HFFc6 (cell line): Measurements from ENCODE around the gene DUSP22. TPM values are rescaled to one million over a fixed set of nuclear protein-coding genes. Genes with fewer than 3 reads are reported as not detected.

Experiments
- DNase-seq: peaks from one replicate; pipeline ENCODE4 v3.0.0-alpha.2; 2018
- H3K27ac Mint-ChIP-seq: 2 replicates; pipeline ENCODE4 v1.8.0; 2020; ENCODE audit warnings: mild to moderate bottlenecking, mixed read lengths
- H3K27me3 Mint-ChIP-seq: 2 replicates; pipeline ENCODE4 v1.8.0; 2021; ENCODE audit warnings: mild to moderate bottlenecking, moderate library complexity, mixed read lengths; ENCODE audit not compliant: insufficient read depth
- H3K36me3 Mint-ChIP-seq: 2 replicates; pipeline ENCODE4 v1.8.0; 2021; ENCODE audit warnings: low read depth, mixed read lengths
- H3K4me1 Mint-ChIP-seq: 2 replicates; pipeline ENCODE4 v1.8.0; 2020; ENCODE audit warnings: low read depth, mixed read lengths
- H3K4me3 Mint-ChIP-seq: 2 replicates; pipeline ENCODE4 v1.8.0; 2020; ENCODE audit warnings: mild to moderate bottlenecking, moderate library complexity, mixed read lengths
- H3K9me3 Mint-ChIP-seq: 2 replicates; pipeline ENCODE4 v1.8.0; 2020; ENCODE audit warnings: mild to moderate bottlenecking, mixed read lengths
- total RNA-seq, 6 experiments: library from RNA; stranded (reverse); fragmentation: NEBNext Ultra II Directional; extraction: Animal tissue kit (Norgen Biotek cat#: 25700); gene quantifications; 2 replicates in 1 of 6; 3 replicates in 5 of 6; pipeline ENCODE4 v1.2.3, GENCODE V29; 2021
- TF ChIP-seq, protein P1 (sequence below): fragments of 200-600 bp; sonication (generic); IDR thresholded peaks from 2 replicates; pipeline ENCODE4 v1.5.0; 2021; ENCODE audit warnings: antibody characterized with exemption, mild to moderate bottlenecking

The DUSP22 gene
- total RNA-seq, 6 experiments from 2014 or later = 6.8 to 11.9 (median 9.2) TPM

DNA sequence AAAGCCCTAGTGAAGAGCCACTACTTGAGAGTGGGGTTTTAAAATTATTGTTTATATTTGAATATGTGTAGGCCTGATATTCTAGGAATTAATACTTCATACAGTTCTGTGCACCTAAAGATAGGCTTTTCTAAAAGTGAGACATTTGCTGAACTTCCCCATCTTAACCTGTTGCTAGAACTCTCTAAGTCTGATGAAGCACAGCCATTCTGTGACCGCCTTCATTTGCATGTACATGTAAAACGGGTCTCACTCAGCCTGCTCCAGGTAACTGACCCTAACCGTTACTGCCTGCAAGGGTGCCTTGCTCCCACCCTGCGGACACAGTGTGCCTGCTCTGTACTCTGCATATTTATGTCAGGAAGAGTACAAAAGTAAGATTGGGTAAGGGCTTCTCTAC, 54.9 kb downstream of the DUSP22 start:
- no peak for DNase-seq
- TF ChIP-seq, protein P1, sequence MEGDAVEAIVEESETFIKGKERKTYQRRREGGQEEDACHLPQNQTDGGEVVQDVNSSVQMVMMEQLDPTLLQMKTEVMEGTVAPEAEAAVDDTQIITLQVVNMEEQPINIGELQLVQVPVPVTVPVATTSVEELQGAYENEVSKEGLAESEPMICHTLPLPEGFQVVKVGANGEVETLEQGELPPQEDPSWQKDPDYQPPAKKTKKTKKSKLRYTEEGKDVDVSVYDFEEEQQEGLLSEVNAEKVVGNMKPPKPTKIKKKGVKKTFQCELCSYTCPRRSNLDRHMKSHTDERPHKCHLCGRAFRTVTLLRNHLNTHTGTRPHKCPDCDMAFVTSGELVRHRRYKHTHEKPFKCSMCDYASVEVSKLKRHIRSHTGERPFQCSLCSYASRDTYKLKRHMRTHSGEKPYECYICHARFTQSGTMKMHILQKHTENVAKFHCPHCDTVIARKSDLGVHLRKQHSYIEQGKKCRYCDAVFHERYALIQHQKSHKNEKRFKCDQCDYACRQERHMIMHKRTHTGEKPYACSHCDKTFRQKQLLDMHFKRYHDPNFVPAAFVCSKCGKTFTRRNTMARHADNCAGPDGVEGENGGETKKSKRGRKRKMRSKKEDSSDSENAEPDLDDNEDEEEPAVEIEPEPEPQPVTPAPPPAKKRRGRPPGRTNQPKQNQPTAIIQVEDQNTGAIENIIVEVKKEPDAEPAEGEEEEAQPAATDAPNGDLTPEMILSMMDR = no peak
- Mint-ChIP-seq H3K4me3 (no peak overlapping the region), H3K27me3 (peaks cover 3% of the 10 kb centered on the region), H3K36me3 (no peaks in the 10 kb centered on the region), H3K4me1 (no peaks in the 10 kb centered on the region), H3K27ac (no peak overlapping the region), H3K9me3 (no peaks in the 10 kb centered on the region; the same call in 1 of the 2 replicates)

DNA sequence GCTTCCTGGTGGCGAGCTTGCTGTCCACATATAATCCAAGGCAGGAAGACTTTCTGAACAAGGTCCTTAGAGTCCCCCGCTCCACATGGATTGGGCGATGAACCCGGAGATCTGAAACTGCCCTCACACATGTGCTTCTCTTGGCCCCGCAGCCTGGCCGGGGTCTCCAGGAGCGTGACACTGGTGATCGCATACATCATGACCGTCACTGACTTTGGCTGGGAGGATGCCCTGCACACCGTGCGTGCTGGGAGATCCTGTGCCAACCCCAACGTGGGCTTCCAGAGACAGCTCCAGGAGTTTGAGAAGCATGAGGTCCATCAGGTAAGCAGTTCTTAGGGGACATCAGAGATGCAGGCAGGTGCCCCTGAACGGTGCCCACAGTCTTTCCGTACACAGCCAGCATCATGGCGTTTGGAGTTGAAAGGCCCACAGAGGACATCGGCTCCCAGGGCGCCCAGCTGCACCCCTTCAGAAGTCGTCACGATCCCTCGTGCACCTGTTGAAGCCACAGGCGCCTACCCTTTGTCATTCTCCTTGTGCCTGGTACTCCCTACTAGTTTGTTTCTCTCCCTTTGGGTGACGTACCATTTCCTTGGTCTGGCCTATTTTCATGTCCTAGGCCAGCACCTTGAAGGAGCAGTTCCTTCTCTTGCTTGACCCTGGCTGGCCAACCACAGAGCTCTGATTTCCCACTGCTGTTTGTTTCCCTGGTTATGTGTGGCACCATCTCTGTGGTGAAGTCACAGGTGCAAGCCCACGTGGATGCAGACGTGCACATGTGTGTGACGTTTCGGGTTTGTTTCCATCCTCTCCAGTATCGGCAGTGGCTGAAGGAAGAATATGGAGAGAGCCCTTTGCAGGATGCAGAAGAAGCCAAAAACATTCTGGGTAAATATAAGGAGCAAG, 55.9 kb downstream of the DUSP22 start:
- no peak for DNase-seq
- no peaks in the 10 kb centered on the region for H3K4me1 Mint-ChIP-seq
- no peaks in the 10 kb centered on the region for H3K36me3 Mint-ChIP-seq
- H3K27me3 Mint-ChIP-seq = peaks cover 3% of the 10 kb centered on the region
- H3K27ac Mint-ChIP-seq = no peak overlapping the region
- TF ChIP-seq, protein P1 = no peak
- H3K9me3 Mint-ChIP-seq = peaks cover 6% of the 10 kb centered on the region; the same call in 1 of the 2 replicates
- H3K4me3 Mint-ChIP-seq = no peak overlapping the region

DNA sequence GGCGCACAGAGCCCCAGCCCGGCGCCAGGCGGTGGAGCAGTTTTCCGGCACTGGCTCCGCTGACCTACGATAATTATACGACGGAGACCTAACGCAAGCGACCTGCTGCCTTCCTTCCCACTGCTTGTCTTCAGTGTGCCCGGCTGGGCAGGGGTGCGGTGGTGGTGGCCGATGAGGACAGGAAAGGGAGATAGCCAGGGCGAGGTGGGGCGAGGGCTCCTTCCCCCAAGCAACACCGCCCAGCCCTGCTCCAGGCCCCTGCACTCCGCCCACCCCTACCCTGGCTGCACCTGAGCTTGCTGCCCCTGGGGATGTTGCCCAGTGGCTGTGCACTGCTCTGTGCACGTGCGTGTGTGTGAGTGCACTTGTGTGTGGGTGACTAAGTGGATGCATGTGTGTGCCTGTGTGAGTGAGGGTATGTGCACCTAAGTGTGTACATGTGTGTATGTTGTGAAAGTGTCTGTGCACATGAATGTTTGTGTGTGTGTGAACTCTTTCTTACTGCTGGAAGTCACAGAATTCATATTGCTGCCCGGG, 56.6 kb downstream of the DUSP22 start:
- H3K36me3 Mint-ChIP-seq = no peaks in the 10 kb centered on the region
- H3K27ac Mint-ChIP-seq = no peak overlapping the region
- H3K4me1 Mint-ChIP-seq = no peaks in the 10 kb centered on the region
- no peak overlapping the region for H3K4me3 Mint-ChIP-seq
- H3K27me3 Mint-ChIP-seq = peaks cover 3% of the 10 kb centered on the region
- peaks cover 9% of the 10 kb centered on the region; the same call in 1 of the 2 replicates for H3K9me3 Mint-ChIP-seq
- DNase-seq = no peak
- TF ChIP-seq, protein P1 = no peak

DNA sequence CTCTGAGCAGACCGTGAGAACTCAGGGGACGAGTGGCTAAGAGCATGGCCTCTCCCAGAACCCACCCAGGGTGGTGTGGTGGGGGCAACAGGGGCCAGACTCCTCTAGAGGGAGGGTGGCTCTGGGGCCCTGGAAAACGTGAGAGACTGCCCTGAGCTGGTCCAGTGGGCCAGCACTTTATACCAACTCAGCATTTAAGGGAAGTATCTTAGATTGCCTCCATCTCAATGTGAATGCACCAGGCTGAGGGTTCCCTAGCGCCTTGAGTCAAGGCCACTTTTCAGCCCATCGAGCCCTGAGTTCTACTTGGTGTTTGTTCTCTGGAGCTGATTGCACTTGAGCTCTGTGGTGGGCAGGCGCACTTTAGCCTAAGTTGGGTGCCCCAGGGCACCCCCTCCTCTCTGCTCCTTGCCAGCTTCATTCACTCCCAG, 57.2 kb downstream of the DUSP22 start:
- Mint-ChIP-seq H3K36me3 (no peaks in the 10 kb centered on the region), H3K9me3 (peaks cover 9% of the 10 kb centered on the region; the same call in 1 of the 2 replicates), H3K27me3 (peaks cover 3% of the 10 kb centered on the region), H3K27ac (no peak overlapping the region), H3K4me3 (no peak overlapping the region), H3K4me1 (no peaks in the 10 kb centered on the region)
- no peak for DNase-seq
- TF ChIP-seq, protein P1 = no peak

DNA sequence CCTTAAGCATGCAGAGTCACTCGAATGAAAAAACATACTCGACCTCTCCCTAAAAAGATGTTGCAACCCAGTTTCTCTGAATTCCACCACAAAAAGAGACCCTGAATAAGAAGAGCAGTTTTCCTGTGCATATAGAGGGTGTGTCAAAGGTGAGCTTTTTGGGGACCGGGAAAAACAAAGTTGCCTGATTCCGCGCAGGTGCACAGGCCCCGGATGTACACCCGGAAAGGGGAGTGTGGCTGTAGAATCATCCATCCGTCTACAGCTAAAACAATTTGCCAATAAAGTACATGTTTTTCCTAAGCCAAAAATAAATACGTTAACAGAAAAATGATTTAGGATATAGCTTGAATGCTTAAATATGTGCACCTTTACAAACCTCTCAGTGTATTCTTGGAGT, 58.1 kb downstream of the DUSP22 start:
- Mint-ChIP-seq H3K27me3 (peaks cover 3% of the 10 kb centered on the region), H3K27ac (no peak overlapping the region), H3K4me1 (no peaks in the 10 kb centered on the region), H3K36me3 (no peaks in the 10 kb centered on the region), H3K9me3 (peaks cover 9% of the 10 kb centered on the region; the same call in 1 of the 2 replicates), H3K4me3 (no peak overlapping the region)
- TF ChIP-seq, protein P1 = no peak
- DNase-seq = no peak
